Measurements from ENCODE around the gene ACAD9. TPM values are rescaled to one million over a fixed set of nuclear protein-coding genes. Genes with fewer than 3 reads are reported as not detected.

Gene ACAD9
- polyA plus RNA-seq, 3 donors = 21.9 to 27.7 (median 25.6) TPM

DNA sequence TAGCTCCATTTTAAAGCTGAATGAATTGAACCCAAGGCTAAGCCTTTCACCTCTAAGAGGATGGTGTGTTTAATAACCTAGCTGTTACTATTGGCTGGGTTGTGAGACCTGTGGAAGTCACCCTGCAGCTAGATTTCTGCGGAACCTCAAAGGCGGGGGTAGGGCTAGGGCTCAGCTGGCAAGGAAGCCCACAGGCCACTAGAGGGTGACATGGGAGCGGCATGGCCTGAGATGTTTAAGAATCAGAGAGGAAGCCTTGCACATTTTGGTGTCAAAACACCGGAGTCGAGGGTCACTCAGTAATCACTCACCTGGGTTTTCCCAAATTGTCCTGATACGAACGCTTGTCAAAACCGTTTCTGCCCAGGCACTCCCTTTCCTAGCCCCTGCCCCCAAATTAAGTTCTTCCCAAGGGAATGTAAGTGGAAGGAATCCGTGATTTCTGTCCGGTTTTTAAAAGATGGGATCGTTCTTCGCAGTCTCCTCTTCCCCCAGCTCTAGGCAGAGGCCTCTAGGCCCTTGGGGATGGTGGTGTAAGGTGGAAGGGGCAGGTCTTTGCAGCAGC lies 3.8 kb upstream of the ACAD9 start:
- WGBS (ENCODE audit: insufficient coverage) = 8% methylated on average over 5 of the region's 12 CpGs
- peak; percentile 60 to 66 (median 65) for DNase-seq
- Mint-ChIP-seq H3K36me3 (no peaks in the 10 kb centered on the region), H3K9me3 (no peaks in the 10 kb centered on the region), H3K27ac (peak overlapping the region in 2 of 7 donors; percentile 5 to 33), H3K27me3 (ENCODE audit: low read depth in 3 of 3) (peaks cover 0 to 2% (median 1%) of the 10 kb centered on the region in 3 donors), H3K4me1 (peaks cover 42% of the 10 kb centered on the region), H3K4me3 (no peak overlapping the region)
- Histone ChIP-seq H3K9me3 (replicated peaks in 1 of 2; ENCODE audit: control insufficient read depth in 1 of 2, insufficient read depth in 1 of 2, low read length in 2 of 2) (no peaks in the 10 kb centered on the region), H2AFZ (ENCODE audit: insufficient read depth, low read depth, low read length, poor library complexity, severe bottlenecking) (peak overlapping the region; percentile 10), H3K9ac (ENCODE audit: insufficient read depth, low read length, poor library complexity, severe bottlenecking) (no peak overlapping the region), H3K27ac (ENCODE audit: low read depth in 1 of 2, low read length in 2 of 2) (no peak overlapping the region), H4K20me1 (ENCODE audit: insufficient read depth, low read length) (no peaks in the 10 kb centered on the region), H3K27me3 (ENCODE audit: control insufficient read depth in 2 of 2, insufficient read depth in 2 of 2, low read length in 2 of 2) (no peaks in the 10 kb centered on the region), H3K36me3 (replicated peaks in 1 of 2; ENCODE audit: control insufficient read depth in 1 of 2, insufficient read depth in 2 of 2, low read length in 2 of 2) (no peaks in the 10 kb centered on the region), H3K4me3 (replicated peaks in 1 of 3; ENCODE audit: low read depth in 2 of 3, low read length in 3 of 3) (no peak overlapping the region), H3K4me1 (ENCODE audit: control insufficient read depth in 1 of 2, insufficient read depth in 2 of 2, low read length in 2 of 2) (peaks cover 40 to 54% of the 10 kb centered on the region in 2 donors), H3K79me2 (ENCODE audit: insufficient read depth, low read length) (peaks cover 30% of the 10 kb centered on the region), H3K4me2 (replicated peaks; ENCODE audit: extremely low read depth, low read length, poor library complexity, severe bottlenecking) (no peak overlapping the region)
- intact Hi-C loops (cut with micrococcal nuclease) = loop anchor here in 1 of 2 donors (5.0 kb wide), 1 partner anchor 258 kb away; no protein-coding TSS in a partner anchor
- TF ChIP-seq CTCF (IDR thresholded peaks at IDR 0.05) = peak; percentile 77

GRCh38 chr3:128878011-128878457 lies 1.4 kb upstream of the ACAD9 start:
- peak overlapping the region; percentile 87 to 92 for H3K4me3 Mint-ChIP-seq
- Histone ChIP-seq H3K9me3 (replicated peaks in 1 of 2; ENCODE audit: control insufficient read depth in 1 of 2, insufficient read depth in 1 of 2, low read length in 2 of 2) (no peaks in the 10 kb centered on the region), H3K4me1 (ENCODE audit: control insufficient read depth in 1 of 2, insufficient read depth in 2 of 2, low read length in 2 of 2) (peaks cover 40 to 55% of the 10 kb centered on the region in 2 donors), H3K27me3 (ENCODE audit: control insufficient read depth in 2 of 2, insufficient read depth in 2 of 2, low read length in 2 of 2) (no peaks in the 10 kb centered on the region), H3K4me2 (replicated peaks; ENCODE audit: extremely low read depth, low read length, poor library complexity, severe bottlenecking) (peak overlapping the region; percentile 78), H3K79me2 (ENCODE audit: insufficient read depth, low read length) (peaks cover 54% of the 10 kb centered on the region), H2AFZ (ENCODE audit: insufficient read depth, low read depth, low read length, poor library complexity, severe bottlenecking) (peak overlapping the region; percentile 99), H3K9ac (ENCODE audit: insufficient read depth, low read length, poor library complexity, severe bottlenecking) (peak overlapping the region; percentile 89), H4K20me1 (ENCODE audit: insufficient read depth, low read length) (no peaks in the 10 kb centered on the region), H3K36me3 (replicated peaks in 1 of 2; ENCODE audit: control insufficient read depth in 1 of 2, insufficient read depth in 2 of 2, low read length in 2 of 2) (peaks cover 2 to 16% of the 10 kb centered on the region in 2 donors), H3K4me3 (replicated peaks in 1 of 3; ENCODE audit: low read depth in 2 of 3, low read length in 3 of 3) (peak overlapping the region in 2 of 3 experiments; percentile 80 to 83), H3K27ac (ENCODE audit: low read depth in 1 of 2, low read length in 2 of 2) (peak overlapping the region; percentile 96 to 98)
- 50% methylated on average over 4 of the region's 7 CpGs for WGBS (ENCODE audit: insufficient coverage)
- no peak for TF ChIP-seq CTCF (IDR thresholded peaks at IDR 0.05)
- H3K36me3 Mint-ChIP-seq = peaks cover 4 to 11% of the 10 kb centered on the region in 2 donors
- H3K4me1 Mint-ChIP-seq = peaks cover 55% of the 10 kb centered on the region
- no peak for DNase-seq
- intact Hi-C loops (cut with micrococcal nuclease) = loop anchor here in 1 of 2 donors (5.0 kb wide), 1 partner anchor 261 kb away; no protein-coding TSS in a partner anchor
- peak overlapping the region; percentile 96 to 100 (median 97) for H3K27ac Mint-ChIP-seq
- H3K9me3 Mint-ChIP-seq = no peaks in the 10 kb centered on the region
- peaks cover 0 to 2% (median 0%) of the 10 kb centered on the region in 3 donors for H3K27me3 Mint-ChIP-seq (ENCODE audit: low read depth in 3 of 3)
